ENCODE results near the gene MIA.

DNA sequence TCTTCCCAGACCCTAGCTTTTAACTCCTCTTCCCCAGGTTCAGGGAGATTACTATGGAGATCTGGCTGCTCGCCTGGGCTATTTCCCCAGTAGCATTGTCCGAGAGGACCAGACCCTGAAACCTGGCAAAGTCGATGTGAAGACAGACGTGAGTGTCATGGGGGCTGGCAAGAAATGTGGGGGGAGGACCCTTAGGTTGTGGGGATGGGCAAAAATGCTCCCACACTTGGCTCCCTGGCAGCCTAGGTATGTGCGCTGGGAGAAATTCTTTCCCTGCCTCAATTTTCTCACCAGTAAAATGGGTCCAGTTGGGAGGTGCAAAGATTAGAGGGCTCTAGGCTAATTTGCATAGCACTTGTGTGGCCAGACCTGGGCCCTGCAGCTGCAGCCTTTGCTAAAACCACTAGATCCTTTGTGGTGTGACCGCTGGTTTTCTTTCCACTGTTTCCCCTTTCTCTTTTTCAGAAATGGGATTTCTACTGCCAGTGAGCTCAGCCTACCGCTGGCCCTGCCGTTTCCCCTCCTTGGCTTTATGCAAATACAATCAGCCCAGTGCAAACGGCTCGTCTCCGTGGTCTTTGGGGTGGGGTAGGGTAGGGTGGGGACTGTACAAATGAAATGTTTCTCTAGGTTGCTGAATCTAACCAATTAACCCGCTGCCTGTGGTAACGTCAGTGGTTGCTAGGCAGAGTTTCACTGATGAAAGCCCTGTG, 1.8 kb downstream of the MIA start:
- TF ChIP-seq, protein P1, sequence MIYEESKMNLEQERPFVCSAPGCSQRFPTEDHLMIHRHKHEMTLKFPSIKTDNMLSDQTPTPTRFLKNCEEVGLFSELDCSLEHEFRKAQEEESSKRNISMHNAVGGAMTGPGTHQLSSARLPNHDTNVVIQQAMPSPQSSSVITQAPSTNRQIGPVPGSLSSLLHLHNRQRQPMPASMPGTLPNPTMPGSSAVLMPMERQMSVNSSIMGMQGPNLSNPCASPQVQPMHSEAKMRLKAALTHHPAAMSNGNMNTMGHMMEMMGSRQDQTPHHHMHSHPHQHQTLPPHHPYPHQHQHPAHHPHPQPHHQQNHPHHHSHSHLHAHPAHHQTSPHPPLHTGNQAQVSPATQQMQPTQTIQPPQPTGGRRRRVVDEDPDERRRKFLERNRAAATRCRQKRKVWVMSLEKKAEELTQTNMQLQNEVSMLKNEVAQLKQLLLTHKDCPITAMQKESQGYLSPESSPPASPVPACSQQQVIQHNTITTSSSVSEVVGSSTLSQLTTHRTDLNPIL (CRISPR knock-in tag; IDR thresholded peaks at IDR 0.05; ENCODE audit: low read depth): no peak
- TF ChIP-seq ZNF70 (CRISPR knock-in tag; IDR thresholded peaks at IDR 0.05): peak; percentile 74
- no peak for TF ChIP-seq ARNTL (CRISPR knock-in tag; IDR thresholded peaks at IDR 0.05; ENCODE audit: borderline replicate concordance, low read depth)
- TF ChIP-seq ISL1 (CRISPR knock-in tag; IDR thresholded peaks at IDR 0.05): no peak
- TF ChIP-seq, protein P2, sequence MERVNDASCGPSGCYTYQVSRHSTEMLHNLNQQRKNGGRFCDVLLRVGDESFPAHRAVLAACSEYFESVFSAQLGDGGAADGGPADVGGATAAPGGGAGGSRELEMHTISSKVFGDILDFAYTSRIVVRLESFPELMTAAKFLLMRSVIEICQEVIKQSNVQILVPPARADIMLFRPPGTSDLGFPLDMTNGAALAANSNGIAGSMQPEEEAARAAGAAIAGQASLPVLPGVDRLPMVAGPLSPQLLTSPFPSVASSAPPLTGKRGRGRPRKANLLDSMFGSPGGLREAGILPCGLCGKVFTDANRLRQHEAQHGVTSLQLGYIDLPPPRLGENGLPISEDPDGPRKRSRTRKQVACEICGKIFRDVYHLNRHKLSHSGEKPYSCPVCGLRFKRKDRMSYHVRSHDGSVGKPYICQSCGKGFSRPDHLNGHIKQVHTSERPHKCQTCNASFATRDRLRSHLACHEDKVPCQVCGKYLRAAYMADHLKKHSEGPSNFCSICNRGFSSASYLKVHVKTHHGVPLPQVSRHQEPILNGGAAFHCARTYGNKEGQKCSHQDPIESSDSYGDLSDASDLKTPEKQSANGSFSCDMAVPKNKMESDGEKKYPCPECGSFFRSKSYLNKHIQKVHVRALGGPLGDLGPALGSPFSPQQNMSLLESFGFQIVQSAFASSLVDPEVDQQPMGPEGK (CRISPR knock-in tag; IDR thresholded peaks at IDR 0.05; ENCODE audit: borderline replicate concordance): no peak
- TF ChIP-seq ZNF8 (CRISPR knock-in tag; IDR thresholded peaks at IDR 0.05): no peak
- no peak for TF ChIP-seq BACH2 (CRISPR knock-in tag; IDR thresholded peaks at IDR 0.05; ENCODE audit: borderline replicate concordance)
- TF ChIP-seq CSDC2 (CRISPR knock-in tag; IDR thresholded peaks at IDR 0.05): no peak
- no peak for TF ChIP-seq ZFP30 (CRISPR knock-in tag; IDR thresholded peaks at IDR 0.05)
- TF ChIP-seq GLIS3 (CRISPR knock-in tag; IDR thresholded peaks at IDR 0.05): no peak

Measured in SK-N-SH treated with all-trans-retinoic acid at 6 μM for 48 hours (cell line).